H1 (cell line): ENCODE results near the gene PPP1R1C. TPM values are rescaled to one million over a fixed set of nuclear protein-coding genes. Genes with fewer than 3 reads are reported as not detected.

Experiments
- CTCF ChIA-PET: fragments of 300-600 bp; sonication (Branson Sonifier 250); formaldehyde crosslinking; loops from one replicate; lab custom pipeline; 2021; ENCODE audit not compliant: partially characterized antibody; lab: Charles Lee
- POLR2A ChIA-PET: fragments of 300-600 bp; sonication (Branson Sonifier 250); formaldehyde crosslinking; loops from one replicate; lab custom pipeline; 2021; ENCODE audit warnings: inconsistent platforms; ENCODE audit not compliant: partially characterized antibody; lab: Charles Lee
- DNase-seq, 2 experiments: peaks; one replicate each; pipeline versions ENCODE4 v3.0.0 to v3.0.0-alpha.2; 2010 to 2022; ENCODE audit warnings: low spot score in 2 of 2, low read depth in 1 of 2, mixed read lengths in 1 of 2
- FAIRE-seq: peaks from 2 replicates; lab custom pipeline; 2011; peaks lifted over from hg19 to GRCh38; lab: Jason Lieb, UNC
- H2AFZ ChIP-seq: 2 replicates; pipeline ENCODE4 v1.8.1; 2012; ENCODE audit warnings: low read length, inconsistent platforms
- H2AK5ac ChIP-seq: 2 replicates; pipeline ENCODE4 v1.6.1; 2013; ENCODE audit warnings: low read depth, low read length
- H2BK120ac ChIP-seq: replicated peaks from 2 replicates; pipeline ENCODE3; 2013; ENCODE audit warnings: low read depth, low read length, inconsistent platforms
- H2BK12ac ChIP-seq: 2 replicates; pipeline ENCODE4 v1.6.1; 2013; ENCODE audit warnings: low read depth, low read length
- H2BK15ac ChIP-seq: 2 replicates; pipeline ENCODE4 v1.6.1; 2013; ENCODE audit warnings: low read length
- H2BK20ac ChIP-seq: 2 replicates; pipeline ENCODE4 v1.6.1; 2013; ENCODE audit warnings: low read length
- H2BK5ac ChIP-seq: 2 replicates; pipeline ENCODE4 v1.6.1; 2013; ENCODE audit warnings: low read depth, low read length
- H3K14ac ChIP-seq: 2 replicates; pipeline ENCODE4 v1.6.1; 2013; ENCODE audit warnings: inconsistent platforms; ENCODE audit not compliant: insufficient read length
- H3K18ac ChIP-seq: 2 replicates; pipeline ENCODE4 v1.6.1; 2013; ENCODE audit warnings: low read length; ENCODE audit errors: extremely low read depth
- H3K23ac ChIP-seq: 2 replicates; pipeline ENCODE4 v1.6.1; 2013; ENCODE audit warnings: inconsistent platforms; ENCODE audit not compliant: insufficient read length
- H3K23me2 ChIP-seq: 2 replicates; pipeline ENCODE4 v1.6.1; 2013; ENCODE audit warnings: low read depth, low read length
- H3K27ac ChIP-seq: 2 replicates; pipeline ENCODE4 v1.6.1; 2011; ENCODE audit warnings: low read depth, low read length, inconsistent platforms
- H3K27me3 ChIP-seq, 4 experiments: replicated peaks in 1 of 4; 1 replicate in 1 of 4; 2 replicates in 3 of 4; pipeline versions ENCODE4 v1.6.1 to v1.8.1; 2011 to 2013; ENCODE audit warnings: low read length in 3 of 4, mild to moderate bottlenecking in 3 of 4, inconsistent platforms in 2 of 4, mixed read lengths in 2 of 4, moderate library complexity in 1 of 4; ENCODE audit not compliant: control insufficient read depth in 3 of 4, insufficient read depth in 3 of 4; ENCODE audit errors: extremely low read depth in 1 of 4
- H3K36me3 ChIP-seq, 4 experiments: 2 replicates each; pipeline versions ENCODE4 v1.6.1 to v1.8.1; 2011 to 2013; ENCODE audit warnings: mild to moderate bottlenecking in 4 of 4, low read length in 3 of 4, moderate library complexity in 2 of 4, control low read depth in 1 of 4, inconsistent platforms in 1 of 4; ENCODE audit not compliant: insufficient read depth in 4 of 4, control insufficient read depth in 2 of 4
- H3K4ac ChIP-seq: replicated peaks from 2 replicates; pipeline ENCODE3; 2013; ENCODE audit warnings: low read length, low read depth, mixed read lengths, inconsistent platforms; ENCODE audit not compliant: insufficient read length
- H3K4me1 ChIP-seq, 4 experiments: replicated peaks in 1 of 4; 1 replicate in 1 of 4; 2 replicates in 3 of 4; pipeline versions ENCODE4 v1.6.1 to v1.8.1; 2011 to 2013; ENCODE audit warnings: low read length in 3 of 4, inconsistent platforms in 2 of 4, mixed read lengths in 1 of 4; ENCODE audit not compliant: insufficient read depth in 4 of 4, control insufficient read depth in 3 of 4
- H3K4me2 ChIP-seq, 2 experiments: 2 replicates each; pipeline versions ENCODE4 v1.6.1 to v1.8.1; 2011 to 2013; ENCODE audit warnings: low read depth in 2 of 2, low read length in 2 of 2, control low read depth in 1 of 2, inconsistent platforms in 1 of 2, mild to moderate bottlenecking in 1 of 2; ENCODE audit not compliant: insufficient read depth in 1 of 2
- H3K4me3 ChIP-seq, 4 experiments: fragments of 200-600, 300-600 bp in 1 of 4; sonication (generic), shearing (Covaris generic), sonication (Bioruptor Twin) in 1 of 4; 2 replicates each; pipeline versions ENCODE4 v1.5.1 to v1.8.1; 2011 to 2016; ENCODE audit warnings: low read length in 4 of 4, low read depth in 3 of 4, control low read depth in 2 of 4, inconsistent platforms in 2 of 4, mild to moderate bottlenecking in 2 of 4, mixed read lengths in 1 of 4, moderate library complexity in 1 of 4; ENCODE audit not compliant: insufficient read depth in 2 of 4; ENCODE audit errors: extremely low read depth in 1 of 4
- H3K56ac ChIP-seq: replicated peaks from 2 replicates; pipeline ENCODE3; 2013; ENCODE audit warnings: low read depth, mild to moderate bottlenecking, mixed read lengths, low read length, inconsistent platforms; ENCODE audit not compliant: insufficient read length
- H3K79me1 ChIP-seq: 2 replicates; pipeline ENCODE4 v1.6.1; 2013; ENCODE audit warnings: low read depth, low read length, control low read depth
- H3K79me2 ChIP-seq, 2 experiments: 2 replicates each; pipeline versions ENCODE4 v1.6.1 to v1.8.1; 2012 to 2013; ENCODE audit warnings: low read length in 2 of 2, mild to moderate bottlenecking in 2 of 2, inconsistent platforms in 1 of 2; ENCODE audit not compliant: insufficient read depth in 2 of 2, control insufficient read depth in 1 of 2
- H3K9ac ChIP-seq, 4 experiments: replicated peaks in 1 of 4; 1 replicate in 1 of 4; 2 replicates in 3 of 4; pipeline versions ENCODE4 v1.6.1 to v1.8.1; 2011 to 2013; ENCODE audit warnings: low read depth in 3 of 4, low read length in 3 of 4, control low read depth in 2 of 4, mild to moderate bottlenecking in 2 of 4, moderate library complexity in 2 of 4, inconsistent platforms in 1 of 4; ENCODE audit errors: extremely low read depth in 1 of 4
- H3K9me3 ChIP-seq, 2 experiments: 2 replicates each; pipeline versions ENCODE4 v1.6.1 to v1.8.1; 2012 to 2013; ENCODE audit warnings: mild to moderate bottlenecking in 2 of 2, moderate library complexity in 2 of 2, control low read depth in 1 of 2, inconsistent platforms in 1 of 2, low read depth in 1 of 2, low read length in 1 of 2, mixed read lengths in 1 of 2; ENCODE audit not compliant: insufficient read depth in 2 of 2
- H4K20me1 ChIP-seq, 2 experiments: replicated peaks in 1 of 2; 2 replicates each; pipeline versions ENCODE3 to v1.8.1; 2011 to 2013; ENCODE audit warnings: inconsistent platforms in 2 of 2, low read length in 2 of 2, mild to moderate bottlenecking in 1 of 2; ENCODE audit not compliant: insufficient read depth in 2 of 2, control insufficient read depth in 1 of 2
- H4K5ac ChIP-seq: 2 replicates; pipeline ENCODE4 v1.6.1; 2013; ENCODE audit warnings: low read length, low read depth, mixed read lengths, inconsistent platforms; ENCODE audit not compliant: insufficient read length
- H4K8ac ChIP-seq: 2 replicates; pipeline ENCODE4 v1.8.0; 2013; ENCODE audit warnings: mild to moderate bottlenecking, moderate library complexity, low read length, inconsistent platforms; ENCODE audit not compliant: insufficient read depth; ENCODE audit errors: extremely low read depth
- H4K91ac ChIP-seq: replicated peaks from 2 replicates; pipeline ENCODE3; 2013; ENCODE audit warnings: low read length, mixed read lengths, inconsistent platforms; ENCODE audit not compliant: insufficient read length
- BCL11A ChIP-seq, 2 experiments: IDR thresholded peaks; one replicate each; pipeline ENCODE4 v1.6.1; 2011; ENCODE audit warnings: low read depth in 2 of 2, low read length in 2 of 2, mild to moderate bottlenecking in 2 of 2
- BRCA1 ChIP-seq: IDR thresholded peaks from 2 replicates; pipeline ENCODE4 v1.6.1; 2012; ENCODE audit warnings: low read depth, low read length, improper control_type of control experiment
- CBX5 ChIP-seq: fragments of 300-800, 300-1000 bp; sonication (generic); IDR thresholded peaks from 2 replicates; pipeline ENCODE4 v1.7.1; 2016; ENCODE audit warnings: antibody characterized with exemption, low read length, low read depth
- CHD2 ChIP-seq: IDR thresholded peaks from 2 replicates; pipeline ENCODE4 v1.6.1; 2012; ENCODE audit warnings: low read length, improper control_type of control experiment
- CTCF ChIP-seq, 3 experiments: IDR thresholded peaks; 1 replicate in 2 of 3; 2 replicates in 1 of 3; pipeline versions ENCODE4 v1.5.1 to v1.6.1; 2011; ENCODE audit warnings: low read length in 3 of 3, mild to moderate bottlenecking in 3 of 3, inconsistent platforms in 2 of 3, low read depth in 1 of 3, moderate library complexity in 1 of 3; ENCODE audit not compliant: insufficient read depth in 1 of 3; ENCODE audit errors: control extremely low read depth in 1 of 3
- EZH2 ChIP-seq: fragments of 200-600 bp; sonication (generic); IDR thresholded peaks from 2 replicates; pipeline ENCODE4 v1.7.1; 2012; ENCODE audit warnings: low read depth, mild to moderate bottlenecking, moderate library complexity, low read length, inconsistent platforms; ENCODE audit not compliant: severe bottlenecking
- KDM5A ChIP-seq: fragments of 200-600 bp; IDR thresholded peaks from 2 replicates; pipeline ENCODE4 v1.7.1; 2012; ENCODE audit warnings: mild to moderate bottlenecking, low read length, inconsistent platforms, mixed read lengths
- RNF2 ChIP-seq: fragments of 200-900, 300-1000 bp; sonication (generic); IDR thresholded peaks from 2 replicates; pipeline ENCODE4 v1.7.1; 2016; ENCODE audit warnings: borderline replicate concordance, low read depth, mild to moderate bottlenecking, antibody characterized with exemption, low read length; ENCODE audit not compliant: poor library complexity, severe bottlenecking; ENCODE audit errors: missing control alignments
- SP4 ChIP-seq: IDR thresholded peaks from 2 replicates; pipeline ENCODE4 v1.6.1; 2012; ENCODE audit warnings: low read length, inconsistent platforms
- WGBS, 2 experiments: shearing (Covaris generic) in 1 of 2; methylation state at CpG; one replicate each; pipeline versions ENCODE4 v1.1.6 to v1.1.7; 2013 to 2015; ENCODE audit warnings: low lambda C conversion rate in 2 of 2, mixed read lengths in 2 of 2, inconsistent platforms in 1 of 2, low coverage in 1 of 2, missing lambda C conversion rate in 1 of 2; ENCODE audit not compliant: insufficient replicate concordance in 2 of 2, insufficient coverage in 1 of 2, insufficient read length in 1 of 2; ENCODE audit errors: extremely low coverage in 1 of 2, missing lambda C conversion rate in 1 of 2; 5-methylcytosine and 5-hydroxymethylcytosine counted together
- polyA plus RNA-seq, 7 experiments: library from polyadenylated mRNA; depleted of rRNA in 3 of 7; stranded (reverse) in 5 of 7; unstranded in 2 of 7; fragments of >200 nt in 5 of 7; fragments of 200-250 nt in 2 of 7; gene quantifications; 1 replicate in 5 of 7; 2 replicates in 1 of 7; 4 replicates in 1 of 7; pipeline versions ENCODE4 v1.2.1 to v1.2.3, GENCODE V29; 2011 to 2013; ENCODE audit warnings: missing spikeins in 2 of 7, mixed read lengths in 2 of 7
- total RNA-seq: library from RNA; stranded (reverse); fragmentation: NEBNext Ultra II Directional; extraction: Animal tissue kit (Norgen Biotek cat#: 25700); gene quantifications from 2 replicates; pipeline ENCODE4 v1.2.1, GENCODE V29; 2021
- TF ChIP-seq, protein P1 (sequence below): IDR thresholded peaks from 2 replicates; pipeline ENCODE4 v1.6.1; 2012; ENCODE audit warnings: low read length, inconsistent platforms

PPP1R1C gene
- total and polyA plus RNA-seq, 2 of the 8 experiments (the other 6 are each of a cell fraction or from before 2014, with no cell fraction given) = 1.3 to 5.3 TPM

DNA sequence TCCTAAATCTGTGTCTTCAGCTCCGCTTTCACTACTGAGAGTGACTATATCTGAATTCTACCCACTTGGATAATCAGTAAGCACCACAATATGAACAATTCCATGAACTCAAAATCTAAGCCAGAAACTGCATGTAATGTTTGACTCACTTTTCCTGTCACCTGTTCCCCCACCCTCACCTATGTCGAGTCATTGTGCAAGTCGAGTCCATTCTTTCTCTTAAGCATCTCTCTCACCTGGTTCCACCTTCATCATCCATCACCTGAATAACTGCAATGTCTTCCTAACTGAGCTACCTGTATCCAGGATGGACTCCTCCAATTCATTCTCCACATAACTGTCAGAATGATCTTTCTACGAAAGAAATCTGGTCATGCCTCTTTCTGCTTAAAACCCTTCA, 58.2 kb downstream of the PPP1R1C start:
- H3K23me2 ChIP-seq = no peaks in the 10 kb centered on the region
- H2BK20ac ChIP-seq = no peak overlapping the region
- H2AK5ac ChIP-seq = no peak overlapping the region
- no peak overlapping the region for H3K4me2 ChIP-seq
- no peak overlapping the region for H2BK120ac ChIP-seq
- H3K23ac ChIP-seq = no peak overlapping the region
- DNase-seq = no peak
- H3K56ac ChIP-seq = no peak overlapping the region
- H3K36me3 ChIP-seq = no peaks in the 10 kb centered on the region
- H3K27ac ChIP-seq = no peak overlapping the region
- no peak overlapping the region for H4K5ac ChIP-seq
- FAIRE-seq = no peak
- 96% methylated on average over 4 of the region's 4 CpGs; no CpG with 5 or more reads in 1 of the 2 experiments for WGBS, 2 experiments
- peaks cover 0 to 4% of the 10 kb centered on the region in 2 experiments; a peak in 1 of 4 replicates for H3K79me2 ChIP-seq
- H2BK15ac ChIP-seq = no peak overlapping the region
- no peak overlapping the region for H2AFZ ChIP-seq
- no peak overlapping the region for H3K14ac ChIP-seq
- H3K27me3 ChIP-seq = no peaks in the 10 kb centered on the region
- no peak overlapping the region for H4K91ac ChIP-seq
- H3K4me1 ChIP-seq = no peaks in the 10 kb centered on the region
- ChIA-PET CTCF (interaction anchor here (1.1 kb wide), 1 partner anchor 34 kb away, joined by 3 read pairs; no protein-coding TSS in a partner anchor), POLR2A (no interaction called here)
- H3K4ac ChIP-seq = no peak overlapping the region
- no peak overlapping the region for H3K18ac ChIP-seq
- no peak overlapping the region for H2BK5ac ChIP-seq
- H4K20me1 ChIP-seq = no peaks in the 10 kb centered on the region
- H3K9me3 ChIP-seq = no peaks in the 10 kb centered on the region
- no peak overlapping the region for H3K4me3 ChIP-seq
- no peak overlapping the region for H2BK12ac ChIP-seq
- H3K9ac ChIP-seq = no peak overlapping the region
- H3K79me1 ChIP-seq = no peaks in the 10 kb centered on the region
- H4K8ac ChIP-seq = no peak overlapping the region
- TF ChIP-seq SP4 (no peak), BCL11A (IDR thresholded peaks at IDR 0.05; ENCODE audit: low read depth in 2 of 2, low read length in 2 of 2) (no peak), CHD2 (no peak), KDM5A (no peak), EZH2 (no peak), BRCA1 (no peak), CBX5 (no peak), CTCF (IDR thresholded peaks at IDR 0.05; ENCODE audit: control extremely low read depth in 1 of 3, insufficient read depth in 1 of 3, low read depth in 1 of 3, low read length in 3 of 3) (no peak), RNF2 (no peak)
- TF ChIP-seq, protein P1, sequence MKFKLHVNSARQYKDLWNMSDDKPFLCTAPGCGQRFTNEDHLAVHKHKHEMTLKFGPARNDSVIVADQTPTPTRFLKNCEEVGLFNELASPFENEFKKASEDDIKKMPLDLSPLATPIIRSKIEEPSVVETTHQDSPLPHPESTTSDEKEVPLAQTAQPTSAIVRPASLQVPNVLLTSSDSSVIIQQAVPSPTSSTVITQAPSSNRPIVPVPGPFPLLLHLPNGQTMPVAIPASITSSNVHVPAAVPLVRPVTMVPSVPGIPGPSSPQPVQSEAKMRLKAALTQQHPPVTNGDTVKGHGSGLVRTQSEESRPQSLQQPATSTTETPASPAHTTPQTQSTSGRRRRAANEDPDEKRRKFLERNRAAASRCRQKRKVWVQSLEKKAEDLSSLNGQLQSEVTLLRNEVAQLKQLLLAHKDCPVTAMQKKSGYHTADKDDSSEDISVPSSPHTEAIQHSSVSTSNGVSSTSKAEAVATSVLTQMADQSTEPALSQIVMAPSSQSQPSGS = no peak
